ENCODE data around the gene DIPK1B.
A peak's percentile ranks its signal among the peaks of the same experiment; 100 is the strongest.

Gene DIPK1B

GRCh38 chr9:136686794-136687711, 25.3 kb upstream of the DIPK1B start, which contains the start of gene AGPAT2:
Gene AGPAT2, minus strand, starts transcription at chr9:136687457. Its CDS starts 100 bp downstream, at chr9:136687357.
- peak; percentile 38 to 64 (median 53) for DNase-seq (ENCODE audit: low read depth in 4 of 4, low spot score in 1 of 4)

- DNase-seq (ENCODE audit: low read depth in 4 of 4, low spot score in 1 of 4) = no peak
Measured at GRCh38 chr9:136687721-136688223, 24.6 kb upstream of the DIPK1B start.

GRCh38 chr9:136688274-136689107, 23.9 kb upstream of the DIPK1B start:
- no peak for DNase-seq (ENCODE audit: low read depth in 4 of 4, low spot score in 1 of 4)

GRCh38 chr9:136689108-136689460, 23.3 kb upstream of the DIPK1B start:
- no peak for DNase-seq (ENCODE audit: low read depth in 4 of 4, low spot score in 1 of 4)

- no peak for DNase-seq (ENCODE audit: low read depth in 4 of 4, low spot score in 1 of 4)
Measured at GRCh38 chr9:136690104-136690805, 22.1 kb upstream of the DIPK1B start.

GRCh38 chr9:136690806-136691261, 21.5 kb upstream of the DIPK1B start:
- no peak for DNase-seq (ENCODE audit: low read depth in 4 of 4, low spot score in 1 of 4)

- DNase-seq (ENCODE audit: low read depth in 4 of 4, low spot score in 1 of 4) = no peak
Measured at GRCh38 chr9:136691316-136692184, 20.8 kb upstream of the DIPK1B start.

- DNase-seq (ENCODE audit: low read depth in 4 of 4, low spot score in 1 of 4) = no peak
Measured at GRCh38 chr9:136692185-136693134, 19.9 kb upstream of the DIPK1B start.

GRCh38 chr9:136693135-136693489, 19.3 kb upstream of the DIPK1B start:
- no peak for DNase-seq (ENCODE audit: low read depth in 4 of 4, low spot score in 1 of 4)

GRCh38 chr9:136693490-136694162, 18.7 kb upstream of the DIPK1B start:
- DNase-seq (ENCODE audit: low read depth in 4 of 4, low spot score in 1 of 4) = no peak

GRCh38 chr9:136694163-136694871, 18.1 kb upstream of the DIPK1B start:
- no peak for DNase-seq (ENCODE audit: low read depth in 4 of 4, low spot score in 1 of 4)

- no peak for DNase-seq (ENCODE audit: low read depth in 4 of 4, low spot score in 1 of 4)
Measured at GRCh38 chr9:136694872-136695247, 17.5 kb upstream of the DIPK1B start.

- no peak for DNase-seq (ENCODE audit: low read depth in 4 of 4, low spot score in 1 of 4)
Measured at GRCh38 chr9:136695435-136695895, 16.9 kb upstream of the DIPK1B start.

GRCh38 chr9:136695955-136696354, 16.4 kb upstream of the DIPK1B start:
- no peak for DNase-seq (ENCODE audit: low read depth in 4 of 4, low spot score in 1 of 4)

- DNase-seq (ENCODE audit: low read depth in 4 of 4, low spot score in 1 of 4) = no peak
Measured at GRCh38 chr9:136696502-136696901, 15.9 kb upstream of the DIPK1B start.

GRCh38 chr9:136697146-136697820, 15.1 kb upstream of the DIPK1B start:
- DNase-seq (ENCODE audit: low read depth in 4 of 4, low spot score in 1 of 4) = no peak

- DNase-seq (ENCODE audit: low read depth in 4 of 4, low spot score in 1 of 4) = no peak
Measured at GRCh38 chr9:136697821-136698526, 14.4 kb upstream of the DIPK1B start.
